Coronary artery (tissue), 2 donors: ENCODE results near the gene KLHL6.
A peak's percentile ranks its signal among the peaks of the same experiment; 100 is the strongest.

Experiments used
- DNase-seq: peaks from one replicate; pipeline ENCODE4 v3.0.0-alpha.2; 2017; ENCODE audit warnings: low spot score
- H3K27ac ChIP-seq, 2 donors: fragments of 200-600 bp; sonication (generic); one replicate each; pipeline ENCODE4 v1.5.1; 2016 to 2019
- H3K4me3 ChIP-seq: fragments of 200-600 bp; sonication (generic); 2 replicates; pipeline ENCODE4 v1.5.1; 2016; ENCODE audit warnings: mild to moderate bottlenecking, moderate library complexity
- CTCF ChIP-seq: fragments of 200-600 bp; sonication (generic); IDR thresholded peaks from one replicate; pipeline ENCODE4 v1.5.1; 2019; ENCODE audit warnings: antibody characterized with exemption

The KLHL6 gene

DNA sequence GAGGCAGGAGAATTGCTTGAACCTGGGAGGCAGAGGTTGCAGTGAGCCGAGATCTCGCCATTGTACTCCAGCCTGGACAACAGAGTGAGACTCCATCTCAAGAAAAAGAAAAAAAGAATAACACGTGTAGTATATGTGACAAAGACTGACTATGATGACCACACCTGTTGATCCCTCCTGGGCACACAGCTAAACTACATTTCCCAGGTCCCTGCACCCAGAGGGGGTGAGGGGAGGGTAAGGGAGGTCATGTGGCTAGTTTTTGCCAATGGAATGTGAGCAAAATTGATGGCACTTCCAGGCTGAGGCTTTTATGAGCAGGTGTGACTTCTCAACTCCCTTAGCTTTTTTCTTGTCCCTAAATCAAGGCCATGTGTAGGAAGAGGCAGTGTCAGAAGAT lies 58.2 kb downstream of the KLHL6 start:
- DNase-seq = no peak
- TF ChIP-seq CTCF = no peak
- no peak overlapping the region for H3K4me3 ChIP-seq
- no peak overlapping the region for H3K27ac ChIP-seq

GRCh38 chr3:183496311-183496710 lies 59.2 kb downstream of the KLHL6 start:
- TF ChIP-seq CTCF = no peak
- no peak overlapping the region for H3K4me3 ChIP-seq
- no peak overlapping the region for H3K27ac ChIP-seq
- no peak for DNase-seq

GRCh38 chr3:183494341-183494740 lies 61.2 kb downstream of the KLHL6 start:
- Histone ChIP-seq H3K27ac (no peak overlapping the region), H3K4me3 (no peak overlapping the region)
- TF ChIP-seq CTCF = no peak
- peak; percentile 64 for DNase-seq

DNA sequence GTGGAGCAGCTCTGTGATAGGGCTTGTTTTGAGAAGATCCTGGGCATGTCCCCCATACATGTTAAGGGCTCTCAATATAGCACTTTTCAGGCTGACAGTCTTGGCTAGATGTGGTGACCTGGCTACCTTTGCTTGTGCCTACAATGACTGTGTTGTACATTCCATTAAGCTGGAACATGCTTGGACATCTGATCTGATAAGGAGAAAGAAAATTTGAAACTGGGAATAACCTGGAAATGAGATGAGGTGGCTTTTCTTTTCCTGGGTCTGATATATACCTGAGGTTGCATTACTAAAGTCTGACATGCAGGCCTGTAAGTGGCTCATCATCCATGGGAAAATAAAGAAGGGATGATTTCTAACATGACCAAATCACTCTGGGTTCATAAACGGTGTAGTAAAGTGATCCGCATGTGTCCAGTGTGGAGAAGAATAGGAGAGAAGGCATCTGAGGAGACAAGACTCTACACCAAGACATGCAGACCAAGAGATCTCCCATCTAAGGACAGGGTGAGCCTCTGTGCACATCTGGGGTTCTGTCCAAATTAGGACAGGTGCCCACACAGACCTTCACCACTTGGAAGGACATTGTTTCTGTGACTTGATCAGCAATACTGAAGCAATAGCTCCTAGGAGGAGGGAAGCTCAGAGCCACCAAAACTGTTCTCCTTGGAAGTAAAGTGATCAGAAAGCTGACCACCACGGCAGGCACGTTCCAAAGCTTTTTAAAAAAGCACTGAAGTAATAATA lies 62.0 kb downstream of the KLHL6 start:
- Histone ChIP-seq H3K27ac (no peak overlapping the region), H3K4me3 (no peak overlapping the region)
- TF ChIP-seq CTCF = no peak
- peak; percentile 29 for DNase-seq

DNA sequence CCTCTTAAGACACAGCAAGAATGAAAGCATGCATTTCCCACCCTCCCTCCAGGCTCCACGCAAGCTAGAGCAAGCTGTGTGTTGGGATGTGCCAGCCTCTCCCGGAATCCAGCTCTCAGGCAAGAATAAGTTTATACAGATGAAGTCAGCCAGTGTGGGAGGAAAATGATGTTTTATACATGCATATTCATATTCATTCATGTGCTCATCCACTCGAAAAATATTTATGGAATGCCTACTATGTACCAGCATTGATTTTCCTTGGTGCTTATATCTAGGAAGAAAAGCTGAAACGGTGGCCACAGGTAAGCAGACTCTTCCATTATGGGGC lies 62.7 kb downstream of the KLHL6 start:
- DNase-seq = no peak
- no peak for TF ChIP-seq CTCF
- Histone ChIP-seq H3K27ac (no peak overlapping the region), H3K4me3 (no peak overlapping the region)

DNA sequence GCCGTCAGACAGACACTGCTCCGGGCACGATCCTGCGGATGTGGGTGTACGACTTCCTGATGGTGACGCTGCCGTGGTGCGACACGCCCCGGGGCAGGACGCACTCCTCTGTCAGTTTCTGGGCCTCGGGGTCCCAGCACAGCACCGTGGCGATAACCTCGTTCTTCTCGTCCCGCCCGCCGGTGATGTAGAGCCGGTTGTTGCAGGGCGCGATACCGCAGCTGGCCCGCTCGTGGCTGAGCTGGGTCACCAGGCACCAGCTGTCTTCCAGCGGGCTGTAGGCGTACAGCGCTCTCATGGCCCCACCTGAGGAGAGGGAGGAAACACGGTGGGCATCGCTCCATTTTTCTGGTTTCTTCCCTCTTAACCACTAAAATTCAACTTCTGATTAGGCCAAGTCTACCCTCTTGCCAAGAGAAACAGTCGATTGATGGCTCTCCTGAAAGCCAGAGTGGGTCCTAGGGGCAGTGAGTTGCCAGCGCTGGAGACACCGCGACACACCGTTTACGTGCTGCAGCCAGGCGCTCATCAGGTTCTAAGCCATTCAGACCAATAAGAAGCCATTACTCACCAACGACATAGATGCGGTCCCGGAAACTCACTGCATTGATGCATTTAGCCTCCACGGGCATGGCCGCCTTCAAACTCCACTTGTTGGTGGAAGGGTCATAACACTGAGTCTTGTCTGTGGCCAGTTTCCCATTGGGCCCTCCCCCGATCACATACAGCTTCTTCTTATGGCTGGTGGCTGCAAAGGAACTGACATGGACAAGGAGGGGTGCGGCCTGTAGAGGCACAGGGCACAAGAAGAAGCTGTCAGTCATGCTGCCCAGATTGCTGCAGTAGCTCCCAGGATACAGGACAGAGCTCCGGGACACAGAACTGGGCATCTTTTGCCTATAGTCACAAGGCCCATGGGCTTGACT lies 63.3 kb downstream of the KLHL6 start:
- Histone ChIP-seq H3K27ac (no peak overlapping the region), H3K4me3 (no peak overlapping the region)
- DNase-seq = peak; percentile 54
- TF ChIP-seq CTCF = no peak
